RWPE2 (cell line): ENCODE results near the gene NME7.
"Not testable (repeated sequence)": the region's sequence is repeated elsewhere in the genome, so short reads cannot be mapped to it uniquely, and the experiment has no call there.

Source experiments
- ATAC-seq: fragments of 200-7000 bp; cut with Tn5 transposase; 3 replicates; pipeline ENCODE4 v1.9.1; 2021; ENCODE audit warnings: low read depth
- DNase-seq: peaks from one replicate; pipeline ENCODE4 v3.0.0-alpha.2; 2020; ENCODE audit warnings: low spot score
- H3K27ac ChIP-seq: fragments of 450-650 bp; 2 replicates; pipeline ENCODE4 v1.5.1; 2017; ENCODE audit warnings: mild to moderate bottlenecking; ENCODE audit not compliant: poor library complexity, severe bottlenecking
- H3K27me3 ChIP-seq: fragments of 250-450 bp; sonication (Bioruptor Pico); 2 replicates; pipeline ENCODE4 v1.5.1; 2021; ENCODE audit warnings: mild to moderate bottlenecking, moderate library complexity; ENCODE audit not compliant: insufficient read depth, poor library complexity, severe bottlenecking
- H3K36me3 ChIP-seq: fragments of 250-450 bp; sonication (Bioruptor Pico); 2 replicates; pipeline ENCODE4 v1.5.1; 2020; ENCODE audit warnings: low read depth, mild to moderate bottlenecking, moderate library complexity
- H3K4me1 ChIP-seq: fragments of 250-450 bp; sonication (Bioruptor Pico); 2 replicates; pipeline ENCODE4 v1.5.1; 2021; ENCODE audit warnings: mild to moderate bottlenecking, moderate library complexity; ENCODE audit not compliant: insufficient read depth, poor library complexity, severe bottlenecking
- H3K4me3 ChIP-seq: fragments of 250-450 bp; sonication (Bioruptor Pico); 2 replicates; pipeline ENCODE4 v1.5.1; 2021; ENCODE audit warnings: mild to moderate bottlenecking, moderate library complexity; ENCODE audit not compliant: severe bottlenecking
- H3K9me3 ChIP-seq: fragments of 250-450 bp; sonication (Bioruptor Pico); 2 replicates; pipeline ENCODE4 v1.5.1; 2021; ENCODE audit warnings: mild to moderate bottlenecking, moderate library complexity; ENCODE audit not compliant: severe bottlenecking
- CTCF ChIP-seq: fragments of 450-650 bp; IDR thresholded peaks from one replicate; pipeline ENCODE4 v1.5.1; 2017; ENCODE audit warnings: mild to moderate bottlenecking, moderate library complexity; ENCODE audit not compliant: poor library complexity, severe bottlenecking

The NME7 gene

GRCh38 chr1:169367686-169368405 lies at the start of gene NME7, which contains the start of gene BLZF1:
NME7 (minus strand) TSS chr1:169367797; CDS start chr1:169367710, 87 bp downstream.
BLZF1 (plus strand) TSS chr1:169368195; CDS start chr1:169369523, 1,328 bp downstream.
- Histone ChIP-seq H3K27ac (peak within 1 kb of the TSS; percentile 90), H3K4me3 (peak within 1 kb of the TSS; percentile 56), H3K36me3 (peaks cover 36% of the 10 kb centered on the region), H3K27me3 (no peaks in the 10 kb centered on the region), H3K9me3 (no peaks in the 10 kb centered on the region), H3K4me1 (peaks cover 47% of the 10 kb centered on the region)
- no peak for TF ChIP-seq CTCF
- ATAC-seq (peak; percentile 83), DNase-seq (peak; percentile 94)

- no peak for TF ChIP-seq CTCF
- no peak for DNase-seq
- H3K4me3 ChIP-seq, result no peak overlapping the region
- ATAC-seq, result no peak
- no peaks in the 10 kb centered on the region for H3K27me3 ChIP-seq
- H3K27ac ChIP-seq, result no peak overlapping the region
- no peaks in the 10 kb centered on the region for H3K4me1 ChIP-seq
- no peaks in the 10 kb centered on the region for H3K36me3 ChIP-seq
- H3K9me3 ChIP-seq, result no peaks in the 10 kb centered on the region
These were observed 47.4 kb upstream of the NME7 start for GRCh38 chr1:169414952-169415351.

- H3K4me3 ChIP-seq, ATAC-seq, DNase-seq, H3K36me3 ChIP-seq, H3K27me3 ChIP-seq, H3K4me1 ChIP-seq, H3K9me3 ChIP-seq, H3K27ac ChIP-seq: not testable (repeated sequence)
These were observed 40.7 kb upstream of the NME7 start for GRCh38 chr1:169408340-169408739.

- not testable (repeated sequence) for ATAC-seq, DNase-seq
These were observed 35.0 kb upstream of the NME7 start for GRCh38 chr1:169402578-169402977.

GRCh38 chr1:169395955-169396354 lies 28.4 kb upstream of the NME7 start:
- Histone ChIP-seq H3K4me1 (no peaks in the 10 kb centered on the region), H3K27ac (no peak overlapping the region), H3K4me3 (no peak overlapping the region), H3K9me3 (no peaks in the 10 kb centered on the region), H3K36me3 (peaks cover 16% of the 10 kb centered on the region), H3K27me3 (no peaks in the 10 kb centered on the region)
- DNase-seq (no peak), ATAC-seq (0 out of 3 replicates have a peak, but pooled peaks have one; percentile 40)
- TF ChIP-seq CTCF, result no peak

More at GRCh38 chr1:169402578-169402977, 35.0 kb upstream of the NME7 start:
- H3K4me3 ChIP-seq, H3K4me1 ChIP-seq, H3K27me3 ChIP-seq, H3K36me3 ChIP-seq, H3K27ac ChIP-seq, H3K9me3 ChIP-seq: not testable (repeated sequence)

GRCh38 chr1:169392406-169392805 lies 24.8 kb upstream of the NME7 start:
- H3K9me3 ChIP-seq, result no peaks in the 10 kb centered on the region
- TF ChIP-seq CTCF, result no peak
- H3K36me3 ChIP-seq, result peaks cover 46% of the 10 kb centered on the region
- no peaks in the 10 kb centered on the region for H3K4me1 ChIP-seq
- DNase-seq (no peak), ATAC-seq (no peak)
- H3K27me3 ChIP-seq, result no peaks in the 10 kb centered on the region
- H3K27ac ChIP-seq, result no peak overlapping the region
- H3K4me3 ChIP-seq, result no peak overlapping the region
